Body of pancreas (tissue), 4 donors: ENCODE data around the gene PKLR. TPM values are rescaled to one million over a fixed set of nuclear protein-coding genes. Genes with fewer than 3 reads are reported as not detected.

Experiments
- ATAC-seq: fragments of 150-250 bp; one replicate; pipeline ENCODE4 v1.9.1; 2016
- DNase-seq, 4 donors: peaks; one replicate each; pipeline ENCODE4 v3.0.0-alpha.2; 2019
- H3K27ac ChIP-seq, 4 donors: fragments of 200-600 bp; sonication (generic); 1 replicate in 3 of 4; 2 replicates in 1 of 4; pipeline versions ENCODE4 v1.5.1 to v1.6.1; 2016 to 2019; ENCODE audit warnings: mild to moderate bottlenecking in 1 of 4, mixed read lengths in 1 of 4, moderate library complexity in 1 of 4
- H3K27me3 ChIP-seq, 2 donors: fragments of 200-600 bp; sonication (generic); one replicate each; pipeline ENCODE4 v1.6.0; 2016; ENCODE audit warnings: mild to moderate bottlenecking in 1 of 2
- H3K36me3 ChIP-seq, 2 donors: fragments of 200-600 bp; sonication (generic); replicated peaks in 1 of 2; 2 replicates each; pipeline ENCODE4 v1.5.1; 2016; ENCODE audit warnings: low read depth in 2 of 2; ENCODE audit not compliant: insufficient read depth in 1 of 2
- H3K4me1 ChIP-seq: fragments of 200-600 bp; sonication (generic); one replicate; pipeline ENCODE4 v1.6.0; 2016
- H3K4me3 ChIP-seq, 2 donors: fragments of 200-600 bp; sonication (generic); 1 replicate in 1 of 2; 2 replicates in 1 of 2; pipeline ENCODE4 v1.5.1; 2016 to 2019
- H3K9me3 ChIP-seq, 3 donors: fragments of 200-600 bp; sonication (generic); 1 replicate in 2 of 3; 2 replicates in 1 of 3; pipeline ENCODE4 v1.5.1; 2016
- CTCF ChIP-seq, 7 experiments: fragments of 450-650 bp in 4 of 7; fragments of 200-600 bp in 3 of 7; sonication (generic) in 3 of 7; IDR thresholded peaks; one replicate each; pipeline ENCODE4 v1.5.1; 2016 to 2019; ENCODE audit warnings: antibody characterized with exemption in 7 of 7
- POLR2A ChIP-seq, 3 donors: fragments of 450-650 bp; IDR thresholded peaks; one replicate each; pipeline ENCODE4 v1.6.1; 2016; ENCODE audit warnings: antibody characterized with exemption in 3 of 3, mild to moderate bottlenecking in 2 of 3
- WGBS, 2 donors: methylation state at CpG; one replicate each; pipeline ENCODE4 v1.1.5; 2017; 5-methylcytosine and 5-hydroxymethylcytosine counted together
- intact Hi-C: fragments of 100-400 bp; cut with DNase I; formaldehyde crosslinking; loops from one replicate; pipeline ENCODE4 v1.15.1; 2023
- total RNA-seq, 2 donors: library from RNA; depleted of rRNA; stranded (reverse); fragments of >200 nt; gene quantifications; one replicate each; pipeline ENCODE4 v1.1.0, GENCODE V29; 2016

The PKLR gene
- total RNA-seq, 2 donors from 2014 or later = not detected

GRCh38 chr1:155245163-155245524 lies 56.1 kb downstream of the PKLR start:
- TF ChIP-seq CTCF (IDR thresholded peaks at IDR 0.05) (no peak), POLR2A (IDR thresholded peaks at IDR 0.05) (no peak)
- Histone ChIP-seq H3K9me3 (no peaks in the 10 kb centered on the region), H3K4me1 (peaks cover 33% of the 10 kb centered on the region), H3K36me3 (no peaks in the 10 kb centered on the region), H3K27me3 (no peaks in the 10 kb centered on the region), H3K27ac (peak overlapping the region; percentile 77 to 96 (median 88)), H3K4me3 (peak overlapping the region in 1 of 2 donors; percentile 57)
- intact Hi-C loops = no loop called here
- ATAC-seq (no peak), DNase-seq (no peak)
- 52 to 55% methylated on average over 8 of the region's 8 CpGs for WGBS, 2 donors

GRCh38 chr1:155244368-155245162 lies 56.7 kb downstream of the PKLR start:
- peak overlapping the region; percentile 77 to 96 (median 88) for H3K27ac ChIP-seq
- H3K4me1 ChIP-seq = peaks cover 33% of the 10 kb centered on the region
- no peaks in the 10 kb centered on the region for H3K27me3 ChIP-seq
- H3K9me3 ChIP-seq = no peaks in the 10 kb centered on the region
- WGBS, 2 donors = 0% methylated on average over 45 to 53 of the region's 53 CpGs
- intact Hi-C loops = no loop called here
- ATAC-seq = peak; percentile 95
- peak; percentile 95 to 98 (median 98) for DNase-seq
- peak; percentile 70 to 95 (median 93) for TF ChIP-seq POLR2A (IDR thresholded peaks at IDR 0.05)
- peak; percentile 25 to 99 (median 93) for TF ChIP-seq CTCF (IDR thresholded peaks at IDR 0.05)
- H3K4me3 ChIP-seq = peak overlapping the region; percentile 57 to 76
- H3K36me3 ChIP-seq = no peaks in the 10 kb centered on the region

- H3K27me3 ChIP-seq = no peaks in the 10 kb centered on the region
- 61 to 82% methylated on average over 3 of the region's 3 CpGs for WGBS, 2 donors
- H3K4me1 ChIP-seq = peaks cover 33% of the 10 kb centered on the region
- ATAC-seq (no peak), DNase-seq (no peak)
- H3K27ac ChIP-seq = peak overlapping the region in 1 of 4 donors; percentile 86
- TF ChIP-seq CTCF (IDR thresholded peaks at IDR 0.05) = no peak
- no peak for TF ChIP-seq POLR2A (IDR thresholded peaks at IDR 0.05)
- no peak overlapping the region for H3K4me3 ChIP-seq
- intact Hi-C loops = no loop called here
- H3K9me3 ChIP-seq = no peaks in the 10 kb centered on the region
- peaks cover 0 to 2% of the 10 kb centered on the region in 2 donors for H3K36me3 ChIP-seq
These were observed 58.4 kb downstream of the PKLR start for GRCh38 chr1:155242805-155243358.

GRCh38 chr1:155241841-155242264 lies 59.4 kb downstream of the PKLR start:
- H3K27ac ChIP-seq = peak overlapping the region in 1 of 4 donors; percentile 53
- intact Hi-C loops = no loop called here

More at GRCh38 chr1:155241841-155242264, 59.4 kb downstream of the PKLR start:
- Histone ChIP-seq H3K4me3 (no peak overlapping the region), H3K9me3 (no peaks in the 10 kb centered on the region), H3K36me3 (peaks cover 0 to 2% of the 10 kb centered on the region in 2 donors), H3K4me1 (peaks cover 33% of the 10 kb centered on the region), H3K27me3 (no peaks in the 10 kb centered on the region)
- ATAC-seq (no peak), DNase-seq (peak in 1 of 4 donors; percentile 29)
- WGBS, 2 donors = 64 to 75% methylated on average over 4 of the region's 4 CpGs
- no peak for TF ChIP-seq POLR2A (IDR thresholded peaks at IDR 0.05)
- TF ChIP-seq CTCF (IDR thresholded peaks at IDR 0.05) = no peak
